DMS153 treated with DMSO at 0.1 percent for 48 hours (cell line): ENCODE data around the gene CRABP1.

ENCODE experiments used
- DNase-seq: peaks from one replicate; lab custom pipeline; 2025; ENCODE audit not compliant: unreplicated experiment; lab: John Stamatoyannopoulos, UW

The CRABP1 gene

DNA sequence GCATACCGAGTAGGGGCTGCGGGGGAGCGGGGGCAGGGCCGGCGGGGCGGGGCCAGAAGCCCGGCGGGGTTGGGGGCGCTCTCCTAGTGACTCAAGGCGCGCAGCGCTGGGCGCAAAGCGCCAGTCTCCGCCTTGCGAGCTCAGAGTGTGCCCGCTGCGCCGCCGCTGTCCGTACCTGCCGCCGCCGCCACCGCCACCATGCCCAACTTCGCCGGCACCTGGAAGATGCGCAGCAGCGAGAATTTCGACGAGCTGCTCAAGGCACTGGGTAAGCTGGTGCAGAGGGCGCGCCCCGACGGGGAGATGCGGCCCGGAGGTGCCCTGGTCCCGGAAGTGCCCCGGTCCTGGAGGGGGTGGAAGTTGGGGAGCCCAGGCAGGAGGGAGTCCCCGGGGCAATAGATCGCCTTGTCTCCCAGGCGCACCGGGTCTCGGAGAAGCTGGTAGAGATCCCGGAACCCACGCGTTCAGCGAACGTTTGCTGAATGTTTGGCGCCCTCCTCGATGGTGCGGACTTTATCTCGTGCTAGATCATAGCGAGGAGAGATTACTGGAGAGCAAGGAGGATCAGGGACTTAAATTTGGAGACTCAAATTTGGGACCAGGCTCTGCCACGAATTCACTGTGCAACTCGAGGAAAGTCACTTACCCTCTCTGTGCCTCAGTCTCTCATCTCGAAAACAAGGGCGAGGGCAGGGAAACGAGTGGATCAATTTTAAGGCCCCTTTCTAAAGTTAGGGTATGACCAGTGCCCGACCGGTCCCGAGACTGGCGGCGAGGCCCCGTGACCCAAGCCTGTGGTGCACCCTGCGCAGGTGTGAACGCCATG, at the start of gene CRABP1:
Gene CRABP1 (plus strand): TSS at position 123 of the 826 bp plus-strand sequence. CDS start 76 bp downstream, at position 199.
- DNase-seq, result no peak

DNA sequence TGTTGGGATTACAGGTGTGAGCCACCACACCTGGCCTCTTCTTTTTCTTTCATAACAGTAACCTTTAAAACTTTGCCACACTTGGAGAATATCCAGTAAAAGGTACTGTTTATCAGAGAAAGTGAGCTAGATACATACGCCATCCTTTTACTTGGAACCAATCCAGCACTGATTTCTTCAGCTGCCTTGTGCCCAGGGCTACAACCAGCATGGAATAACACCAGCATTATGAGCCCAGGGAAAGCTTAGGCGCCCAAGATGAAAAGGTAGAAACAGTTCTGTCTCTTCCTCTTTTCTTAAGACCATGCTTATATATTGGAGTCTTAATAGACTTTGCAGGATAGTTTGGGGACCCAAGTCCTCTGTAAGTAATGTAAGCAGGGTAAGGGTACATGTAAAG, 49.1 kb upstream of the CRABP1 start:
- DNase-seq, result no peak

DNA sequence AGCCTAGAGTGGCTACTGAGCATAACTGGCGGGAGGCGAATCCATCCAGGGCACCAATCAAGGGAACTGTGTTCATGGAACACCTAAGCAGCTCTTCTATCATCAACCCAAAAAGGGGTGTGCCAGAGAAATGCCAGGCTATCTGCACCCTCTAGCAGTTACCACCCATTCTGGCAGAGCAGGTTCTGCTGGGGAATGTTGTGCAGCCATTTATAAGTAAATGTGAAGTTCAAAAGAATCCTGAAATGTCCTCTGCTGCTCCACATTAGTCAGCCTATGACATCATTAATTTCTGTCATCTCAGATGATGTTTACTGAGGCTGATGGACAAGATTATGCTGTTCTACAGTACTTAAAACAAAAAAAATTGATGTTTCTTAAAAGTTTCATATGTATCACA, 48.5 kb upstream of the CRABP1 start:
- DNase-seq, result no peak

GRCh38 chr15:78292219-78292618, 47.9 kb upstream of the CRABP1 start:
- DNase-seq, result no peak

- DNase-seq, result peak; percentile 71
Observed at GRCh38 chr15:78299101-78299930, 40.8 kb upstream of the CRABP1 start, which contains the start of gene SKIC8. SKIC8 (minus strand) TSS chr15:78299609; CDS start chr15:78295686, 3,923 bp downstream.

GRCh38 chr15:78301326-78301725, 38.8 kb upstream of the CRABP1 start:
- DNase-seq, result no peak

- no peak for DNase-seq
Observed at GRCh38 chr15:78301828-78302227, 38.3 kb upstream of the CRABP1 start.

DNA sequence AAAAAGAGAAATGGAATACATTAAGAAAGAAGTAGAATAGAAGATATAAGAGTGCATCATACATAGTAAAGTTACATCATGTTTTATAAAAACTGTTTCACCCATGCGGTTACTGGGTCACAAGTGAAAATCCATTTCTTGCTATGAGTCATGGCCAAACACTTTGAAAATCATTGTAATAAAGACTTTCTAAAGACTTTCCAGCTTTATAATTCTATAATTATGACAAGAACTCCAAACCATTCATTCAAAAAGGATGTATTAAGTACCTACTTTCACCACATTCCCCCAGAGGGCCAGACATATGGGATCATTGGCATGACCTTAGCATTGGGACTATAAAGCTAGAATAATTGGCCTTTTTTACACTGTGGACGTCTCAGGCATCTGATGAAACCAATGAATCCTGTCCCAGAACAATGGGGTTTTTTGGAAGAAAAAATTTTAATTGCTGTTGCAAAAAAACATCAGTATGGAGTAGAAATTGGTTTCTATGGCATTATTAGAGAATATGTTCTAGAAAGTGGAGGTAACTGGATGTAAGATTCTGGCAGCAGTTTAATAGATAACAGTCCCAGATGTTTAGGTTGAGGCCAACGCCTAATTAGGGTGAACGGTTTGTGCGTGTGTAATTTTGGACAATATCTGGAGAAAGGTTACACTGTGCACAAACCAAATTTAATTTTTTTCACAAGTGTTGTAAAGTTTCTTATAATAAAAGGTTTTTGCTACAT, 37.4 kb upstream of the CRABP1 start:
- no peak for DNase-seq

- no peak for DNase-seq
Observed at GRCh38 chr15:78304216-78305066, 35.7 kb upstream of the CRABP1 start.

GRCh38 chr15:78306176-78306774, 33.9 kb upstream of the CRABP1 start:
- DNase-seq, result no peak

DNA sequence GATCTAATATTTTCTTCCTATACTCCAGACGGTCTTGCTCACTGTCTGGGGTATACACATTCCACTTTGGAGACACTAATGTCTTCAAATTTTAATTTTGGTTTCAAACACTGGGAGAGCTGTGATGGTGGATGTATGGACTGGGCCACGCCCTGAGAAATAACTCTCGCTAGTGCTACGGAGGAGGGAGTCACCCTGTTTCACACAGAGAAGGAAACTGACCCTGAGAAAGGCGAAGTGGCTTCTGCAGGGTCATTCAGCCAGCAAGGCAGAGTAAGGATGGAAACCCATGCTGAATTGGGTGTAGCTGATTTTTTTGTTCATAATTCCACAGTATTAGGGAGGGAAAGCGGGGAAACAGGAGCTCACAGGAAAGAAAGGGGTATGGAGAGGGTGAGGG, 32.2 kb upstream of the CRABP1 start:
- DNase-seq, result no peak

DNA sequence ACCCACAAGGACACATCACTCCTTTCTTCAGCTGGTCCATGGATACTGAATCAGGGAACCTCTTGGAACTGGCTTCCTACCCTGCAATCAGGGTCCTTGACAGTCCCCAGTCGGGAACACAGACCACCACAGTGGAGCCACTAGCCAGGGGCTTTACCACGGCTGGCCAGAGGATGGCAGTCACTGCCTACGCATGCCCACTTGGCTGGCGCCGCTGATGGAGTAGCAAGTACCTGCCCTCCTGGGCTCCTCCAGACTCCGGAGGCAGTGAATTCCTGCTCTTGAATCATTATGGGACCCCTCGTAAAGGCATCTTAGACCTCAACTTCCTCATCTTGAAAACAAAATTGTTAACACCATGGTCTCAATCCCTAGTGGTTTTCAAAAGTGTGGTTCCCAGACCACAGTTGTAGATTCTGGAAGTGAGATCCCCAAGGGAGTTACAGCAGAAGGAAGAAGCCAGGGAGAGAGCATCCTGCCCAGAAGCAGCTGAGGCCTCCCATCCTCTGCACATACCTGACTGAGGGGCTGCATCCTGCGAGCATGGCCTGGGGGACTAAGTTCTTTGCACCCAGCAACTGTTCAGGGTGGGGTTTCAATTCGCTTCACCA, 31.6 kb upstream of the CRABP1 start:
- DNase-seq, result no peak

GRCh38 chr15:78311292-78311691, 28.9 kb upstream of the CRABP1 start:
- DNase-seq, result no peak

- DNase-seq, result no peak
Observed at GRCh38 chr15:78312536-78312935, 27.6 kb upstream of the CRABP1 start.

DNA sequence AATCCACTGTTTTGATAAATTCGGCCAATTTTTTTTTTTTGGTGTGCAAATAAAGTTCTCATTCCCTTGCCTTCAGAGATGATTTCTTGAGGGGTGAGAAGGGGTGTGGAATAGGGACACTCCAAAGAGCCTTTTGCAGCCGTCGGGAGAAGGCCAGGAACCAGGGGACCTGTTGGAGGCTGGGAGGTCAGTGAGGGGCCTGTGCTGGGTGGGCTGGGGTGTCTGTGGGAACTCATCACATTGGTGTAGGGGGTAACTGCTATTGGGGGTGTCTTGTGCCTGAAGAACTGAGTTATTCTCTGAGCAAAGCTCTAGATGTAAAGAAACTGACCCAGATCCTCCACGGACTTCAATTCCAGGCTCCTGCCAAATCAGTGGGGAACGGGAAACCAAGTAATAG, 27.2 kb upstream of the CRABP1 start:
- DNase-seq, result no peak

DNA sequence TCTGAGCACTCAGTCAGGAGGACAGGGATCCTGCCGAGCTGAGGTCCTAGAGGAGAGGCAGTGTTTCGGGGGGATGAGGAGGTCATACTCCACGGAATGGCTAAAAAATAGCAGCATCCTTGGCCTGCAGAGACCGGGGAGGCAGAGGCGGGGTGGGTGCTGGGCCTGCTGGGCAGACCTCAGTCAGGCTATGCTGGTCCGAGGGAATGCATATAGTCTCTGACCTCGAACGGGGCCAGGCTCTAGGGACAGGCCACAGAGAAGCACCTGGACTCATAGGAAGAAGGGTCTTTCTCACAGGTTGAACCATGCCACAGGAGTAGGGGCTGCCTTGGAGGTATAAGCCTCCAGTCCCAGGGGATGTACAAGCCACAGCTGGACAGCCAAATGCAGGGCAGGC, 26.8 kb upstream of the CRABP1 start:
- no peak for DNase-seq

GRCh38 chr15:78314181-78314581, 26.0 kb upstream of the CRABP1 start:
- no peak for DNase-seq

DNA sequence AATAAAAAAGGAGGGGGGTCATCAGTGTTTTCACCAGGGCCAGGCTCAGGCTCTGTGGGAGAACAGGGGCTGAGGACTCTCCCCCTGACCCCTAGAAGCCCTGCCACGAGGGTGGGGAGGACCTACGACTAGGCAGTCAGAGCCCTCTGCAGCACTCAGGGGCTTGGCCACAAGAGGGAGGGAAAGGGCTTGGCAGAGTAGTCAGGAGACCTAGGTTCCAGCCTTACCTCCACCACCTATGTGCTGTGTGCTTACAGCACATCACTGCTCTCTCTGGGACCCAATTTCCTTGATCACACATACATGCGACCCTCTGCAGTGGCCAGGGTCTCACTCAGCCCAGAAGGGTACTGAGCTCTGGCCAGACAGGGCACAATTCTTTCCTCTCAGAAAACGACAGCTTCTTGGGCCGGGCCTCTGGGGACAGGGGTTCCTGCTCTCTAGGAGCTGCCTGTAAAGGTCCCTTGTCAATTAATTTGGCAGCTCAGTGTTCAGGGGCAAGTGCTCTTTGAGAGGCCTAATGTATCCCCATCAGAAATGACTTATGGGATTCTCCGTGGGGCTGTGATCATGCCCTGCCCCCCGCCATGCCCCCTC, 24.4 kb upstream of the CRABP1 start:
- no peak for DNase-seq
